HEK293T (cell line): ENCODE results near the gene RND1.

Experiments
- CTCF ChIA-PET: fragments of 350-600 bp; formaldehyde crosslinking; extraction: SDS; loops from one replicate; lab custom pipeline; 2021; ENCODE audit warnings: antibody characterized with exemption, inconsistent platforms; lab: Yijun Ruan, JAX
- POLR2A ChIA-PET: fragments of 350-600 bp; formaldehyde crosslinking; extraction: SDS; loops from one replicate; lab custom pipeline; 2020; ENCODE audit warnings: antibody characterized with exemption, inconsistent platforms; lab: Yijun Ruan, JAX
- DNase-seq: peaks from one replicate; pipeline ENCODE4 v3.0.0; 2012; ENCODE audit warnings: mixed read lengths; ENCODE audit errors: extremely low spot score
- ARNT ChIP-seq: fragments of 450-650 bp; IDR thresholded peaks from 2 replicates; pipeline ENCODE4 v1.6.1; 2017; ENCODE audit warnings: mild to moderate bottlenecking
- BHLHE40 ChIP-seq: fragments of 450-650 bp; IDR thresholded peaks from 2 replicates; pipeline ENCODE4 v1.6.1; 2016; ENCODE audit warnings: mild to moderate bottlenecking, moderate library complexity, borderline replicate concordance
- CTBP1 ChIP-seq: fragments of 450-650 bp; IDR thresholded peaks from 2 replicates; pipeline ENCODE4 v1.6.1; 2016; ENCODE audit warnings: borderline replicate concordance
- ELF4 ChIP-seq: fragments of 450-650 bp; IDR thresholded peaks from 2 replicates; pipeline ENCODE4 v1.6.1; 2017; ENCODE audit warnings: antibody characterized with exemption
- FOXA1 ChIP-seq: fragments of 450-650 bp; IDR thresholded peaks from 2 replicates; pipeline ENCODE4 v1.6.1; 2016; ENCODE audit warnings: mild to moderate bottlenecking
- FOXK2 ChIP-seq: fragments of 450-650 bp; IDR thresholded peaks from 2 replicates; pipeline ENCODE4 v1.6.1; 2016; ENCODE audit warnings: mild to moderate bottlenecking
- FOXM1 ChIP-seq: fragments of 450-650 bp; IDR thresholded peaks from 2 replicates; pipeline ENCODE4 v1.6.1; 2017; ENCODE audit warnings: mild to moderate bottlenecking, borderline replicate concordance
- HDGF ChIP-seq: fragments of 450-650 bp; IDR thresholded peaks from 2 replicates; pipeline ENCODE4 v1.6.1; 2017; ENCODE audit warnings: antibody characterized with exemption, borderline replicate concordance
- L3MBTL2 ChIP-seq: fragments of 450-650 bp; conservative IDR thresholded peaks from 2 replicates; pipeline ENCODE4 v1.6.1; 2016; ENCODE audit warnings: mild to moderate bottlenecking
- LEF1 ChIP-seq: fragments of 450-650 bp; IDR thresholded peaks from 2 replicates; pipeline ENCODE4 v1.6.1; 2017; ENCODE audit warnings: mild to moderate bottlenecking, borderline replicate concordance
- NFRKB ChIP-seq: fragments of 450-650 bp; IDR thresholded peaks from 2 replicates; pipeline ENCODE4 v1.6.1; 2016; ENCODE audit warnings: mild to moderate bottlenecking, moderate library complexity
- PKNOX1 ChIP-seq: fragments of 450-650 bp; IDR thresholded peaks from 2 replicates; pipeline ENCODE4 v1.6.1; 2016
- SP1 ChIP-seq: fragments of 450-650 bp; IDR thresholded peaks from 2 replicates; pipeline ENCODE4 v1.6.1; 2017
- SUZ12 ChIP-seq: fragments of 450-650 bp; IDR thresholded peaks from 2 replicates; pipeline ENCODE4 v1.6.1; 2016; ENCODE audit warnings: mild to moderate bottlenecking
- TARDBP ChIP-seq: fragments of 450-650 bp; IDR thresholded peaks from 2 replicates; pipeline ENCODE4 v1.6.1; 2016
- ZNF384 ChIP-seq: fragments of 450-650 bp; IDR thresholded peaks from 2 replicates; pipeline ENCODE4 v1.6.1; 2016

RND1 gene

GRCh38 chr12:48810903-48811431 is 54.7 kb downstream of the RND1 start:
- ChIA-PET CTCF (interaction anchor here (0.8 kb wide), 1 partner anchor 15 kb away, joined by 4 read pairs; no protein-coding TSS in a partner anchor), POLR2A (interaction anchor here (2.1 kb wide), 1 partner anchor 22 kb away, joined by 6 read pairs; the partner anchor contains the start of gene ADCY6)
- no peak for DNase-seq
- no peak for TF ChIP-seq ELF4
- TF ChIP-seq HDGF, result no peak
- no peak for TF ChIP-seq TARDBP
- no peak for TF ChIP-seq L3MBTL2
- TF ChIP-seq SP1, result no peak
- no peak for TF ChIP-seq LEF1
- no peak for TF ChIP-seq CTBP1
- TF ChIP-seq FOXM1, result no peak

- DNase-seq, result no peak
- no peak for TF ChIP-seq NFRKB
- TF ChIP-seq SUZ12, result no peak
- TF ChIP-seq FOXM1, result no peak
- no peak for TF ChIP-seq L3MBTL2
- TF ChIP-seq CTBP1, result no peak
- no peak for TF ChIP-seq TARDBP
- TF ChIP-seq ARNT, result no peak
- no peak for TF ChIP-seq HDGF
- no peak for TF ChIP-seq ZNF384
- no peak for TF ChIP-seq ELF4
- TF ChIP-seq LEF1, result no peak
- no peak for TF ChIP-seq FOXK2
- no peak for TF ChIP-seq SP1
- TF ChIP-seq BHLHE40, result no peak
- no peak for TF ChIP-seq FOXA1
- TF ChIP-seq PKNOX1, result no peak
- ChIA-PET POLR2A (no interaction called here), CTCF (no interaction called here)
Measured at GRCh38 chr12:48807981-48808380, 57.7 kb downstream of the RND1 start.
